Cardiac muscle cell (in vitro differentiated cells and primary cell): ENCODE results near the gene ATP6V1G3. TPM values are rescaled to one million over a fixed set of nuclear protein-coding genes. Genes with fewer than 3 reads are reported as not detected.

Experiments
- DNase-seq, 2 donors: peaks; one replicate each; pipeline versions ENCODE4 v3.0.0 to v3.0.0-alpha.2; 2010 to 2017; ENCODE audit warnings: low read depth in 1 of 2, low spot score in 1 of 2
- H3K27ac ChIP-seq: fragments of 200-600 bp; sonication (generic); 2 replicates; pipeline ENCODE4 v1.5.1; 2016
- H3K27me3 ChIP-seq: fragments of 200-600 bp; sonication (generic); 2 replicates; pipeline ENCODE4 v1.6.0; 2016; ENCODE audit warnings: control low read depth
- H3K36me3 ChIP-seq: fragments of 200-600 bp; sonication (generic); 2 replicates; pipeline ENCODE4 v1.5.1; 2016; ENCODE audit warnings: control low read depth
- H3K4me1 ChIP-seq: fragments of 200-600 bp; sonication (generic); 2 replicates; pipeline ENCODE4 v1.8.1; 2017; ENCODE audit warnings: low read depth, mild to moderate bottlenecking, mixed run types
- H3K4me3 ChIP-seq: fragments of 200-600 bp; sonication (generic); 2 replicates; pipeline ENCODE4 v1.5.1; 2016; ENCODE audit warnings: mild to moderate bottlenecking
- H3K9me3 ChIP-seq: fragments of 200-600 bp; sonication (generic); 2 replicates; pipeline ENCODE4 v1.5.1; 2017; ENCODE audit warnings: low read depth, mild to moderate bottlenecking, control low read depth
- polyA plus RNA-seq: library from polyadenylated mRNA; unstranded; fragments of >200 nt; fragmentation: Nextera tagmentation; extraction: Ambion mirVana; gene quantifications from 2 replicates; pipeline ENCODE4 v1.2.1, GENCODE V29; 2016
- total RNA-seq: library from RNA; depleted of rRNA; stranded (reverse); fragments of >200 nt; gene quantifications from 2 replicates; pipeline ENCODE4 v1.2.3, GENCODE V29; 2016
- TF ChIP-seq, protein P1 (sequence below): IDR thresholded peaks from 2 replicates; pipeline ENCODE4 v1.5.1; 2012; ENCODE audit warnings: low read depth, mild to moderate bottlenecking, low read length

ATP6V1G3 gene
- total and polyA plus RNA-seq, 2 experiments from 2014 or later = not detected

DNA sequence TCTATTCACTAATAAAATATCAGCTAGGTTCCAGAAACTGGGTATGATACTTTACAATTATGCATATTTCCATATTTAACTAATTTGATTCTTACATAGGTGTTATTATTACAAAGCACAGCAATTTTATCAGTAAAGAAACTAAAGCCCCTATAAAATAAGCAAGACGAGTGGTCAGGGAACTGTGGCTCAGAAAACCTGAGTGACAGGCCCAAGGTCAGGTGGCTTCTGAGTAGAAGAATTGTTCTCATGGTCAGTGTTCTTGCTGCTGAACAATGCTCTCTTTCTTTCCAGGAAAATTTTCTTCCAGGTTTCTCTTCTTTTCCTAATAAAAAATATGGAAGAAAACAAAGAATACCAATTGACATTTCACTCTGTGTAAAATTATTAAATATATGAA lies 2.2 kb upstream of the ATP6V1G3 start:
- H3K9me3 ChIP-seq = no peaks in the 10 kb centered on the region
- no peak overlapping the region for H3K27ac ChIP-seq
- TF ChIP-seq, protein P1, sequence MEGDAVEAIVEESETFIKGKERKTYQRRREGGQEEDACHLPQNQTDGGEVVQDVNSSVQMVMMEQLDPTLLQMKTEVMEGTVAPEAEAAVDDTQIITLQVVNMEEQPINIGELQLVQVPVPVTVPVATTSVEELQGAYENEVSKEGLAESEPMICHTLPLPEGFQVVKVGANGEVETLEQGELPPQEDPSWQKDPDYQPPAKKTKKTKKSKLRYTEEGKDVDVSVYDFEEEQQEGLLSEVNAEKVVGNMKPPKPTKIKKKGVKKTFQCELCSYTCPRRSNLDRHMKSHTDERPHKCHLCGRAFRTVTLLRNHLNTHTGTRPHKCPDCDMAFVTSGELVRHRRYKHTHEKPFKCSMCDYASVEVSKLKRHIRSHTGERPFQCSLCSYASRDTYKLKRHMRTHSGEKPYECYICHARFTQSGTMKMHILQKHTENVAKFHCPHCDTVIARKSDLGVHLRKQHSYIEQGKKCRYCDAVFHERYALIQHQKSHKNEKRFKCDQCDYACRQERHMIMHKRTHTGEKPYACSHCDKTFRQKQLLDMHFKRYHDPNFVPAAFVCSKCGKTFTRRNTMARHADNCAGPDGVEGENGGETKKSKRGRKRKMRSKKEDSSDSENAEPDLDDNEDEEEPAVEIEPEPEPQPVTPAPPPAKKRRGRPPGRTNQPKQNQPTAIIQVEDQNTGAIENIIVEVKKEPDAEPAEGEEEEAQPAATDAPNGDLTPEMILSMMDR = no peak
- peak in 1 of 2 donors; percentile 13 for DNase-seq
- H3K36me3 ChIP-seq = no peaks in the 10 kb centered on the region
- H3K27me3 ChIP-seq = no peaks in the 10 kb centered on the region
- no peaks in the 10 kb centered on the region for H3K4me1 ChIP-seq
- H3K4me3 ChIP-seq = no peak overlapping the region

DNA sequence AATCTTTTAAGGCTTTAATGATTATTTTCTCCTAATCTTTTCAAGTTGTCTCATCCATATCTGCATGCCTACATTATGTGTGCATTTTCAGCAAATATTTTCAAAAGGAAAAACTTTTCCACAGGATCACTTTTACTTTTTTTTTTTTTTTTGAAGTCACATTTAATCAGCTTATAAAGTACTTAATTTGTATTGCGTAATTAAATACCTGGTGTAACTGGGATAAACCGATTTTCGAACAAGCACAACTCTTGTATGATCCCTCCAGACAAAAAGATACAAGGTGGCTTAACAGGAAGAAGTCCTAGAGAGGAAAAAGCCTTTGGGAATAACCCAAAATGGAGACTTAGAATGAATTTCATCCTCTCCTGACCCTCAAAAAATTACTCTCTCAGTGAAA lies 1.3 kb upstream of the ATP6V1G3 start:
- Histone ChIP-seq H3K4me3 (no peak overlapping the region), H3K27ac (no peak overlapping the region), H3K9me3 (no peaks in the 10 kb centered on the region), H3K36me3 (no peaks in the 10 kb centered on the region), H3K4me1 (no peaks in the 10 kb centered on the region), H3K27me3 (no peaks in the 10 kb centered on the region)
- TF ChIP-seq, protein P1 = no peak
- no peak for DNase-seq

DNA sequence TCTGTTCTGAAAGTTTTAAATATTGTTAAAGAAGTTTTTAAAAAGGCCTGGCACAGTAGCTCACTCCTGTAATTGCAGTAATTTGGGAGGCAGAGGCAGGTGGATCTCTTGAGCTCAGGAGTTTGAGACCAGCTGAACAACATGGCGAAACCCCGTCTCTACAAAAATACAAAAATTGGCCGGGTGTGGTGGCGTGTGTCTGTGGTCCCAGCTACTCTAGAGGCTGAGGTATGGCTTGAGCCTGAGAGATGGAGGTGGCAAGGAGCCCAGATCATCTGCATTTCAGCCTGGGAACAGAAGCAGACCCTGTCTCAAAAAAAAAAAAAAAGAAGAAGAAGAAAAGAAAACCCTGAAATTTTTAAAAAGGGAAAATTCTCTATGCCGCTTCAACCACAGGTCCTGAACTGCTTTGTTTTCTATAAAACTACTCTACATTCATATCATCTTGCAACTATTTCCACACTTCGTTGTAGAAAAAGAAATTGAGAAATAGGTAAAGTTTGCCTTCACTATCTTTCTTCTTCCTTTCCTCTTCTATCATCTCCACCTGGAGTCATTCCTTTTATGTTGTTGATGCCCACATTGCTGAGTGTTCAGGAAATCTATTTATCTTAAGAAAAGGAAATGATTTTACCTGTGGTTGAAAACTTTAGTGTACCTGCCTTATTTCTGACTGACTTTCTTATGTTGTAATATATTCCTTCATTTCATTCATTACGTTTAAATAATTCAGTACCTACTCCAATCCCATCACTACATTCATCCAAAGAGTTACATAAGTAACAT lies 1.7 kb downstream of the ATP6V1G3 start:
- Histone ChIP-seq H3K4me3 (no peak overlapping the region), H3K9me3 (no peaks in the 10 kb centered on the region), H3K27ac (no peak overlapping the region), H3K36me3 (no peaks in the 10 kb centered on the region), H3K4me1 (no peaks in the 10 kb centered on the region), H3K27me3 (no peaks in the 10 kb centered on the region)
- no peak for DNase-seq
- TF ChIP-seq, protein P1 = no peak

DNA sequence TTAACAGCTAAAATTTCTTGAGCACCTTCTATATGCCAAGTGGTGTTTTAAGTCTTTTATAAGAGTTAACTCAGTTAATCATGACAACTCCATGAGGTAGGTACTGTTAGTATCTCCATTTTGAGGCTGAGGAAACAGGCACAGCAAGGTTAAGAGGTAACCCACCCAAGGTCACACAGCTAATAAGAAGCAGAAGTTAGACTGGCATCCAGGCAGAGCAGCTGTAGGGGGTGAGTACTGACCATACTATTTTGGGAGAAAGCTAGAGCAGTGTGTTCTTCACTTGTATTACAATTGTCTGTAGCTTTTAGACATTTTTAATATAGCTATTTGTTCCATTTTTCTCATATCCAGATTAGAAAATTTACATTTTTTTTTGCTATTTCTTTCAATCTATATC lies 4.8 kb downstream of the ATP6V1G3 start:
- no peak for DNase-seq
- Histone ChIP-seq H3K27me3 (no peaks in the 10 kb centered on the region), H3K27ac (no peak overlapping the region), H3K36me3 (no peaks in the 10 kb centered on the region), H3K9me3 (no peaks in the 10 kb centered on the region), H3K4me3 (no peak overlapping the region), H3K4me1 (peaks cover 2% of the 10 kb centered on the region)
- TF ChIP-seq, protein P1 = no peak

DNA sequence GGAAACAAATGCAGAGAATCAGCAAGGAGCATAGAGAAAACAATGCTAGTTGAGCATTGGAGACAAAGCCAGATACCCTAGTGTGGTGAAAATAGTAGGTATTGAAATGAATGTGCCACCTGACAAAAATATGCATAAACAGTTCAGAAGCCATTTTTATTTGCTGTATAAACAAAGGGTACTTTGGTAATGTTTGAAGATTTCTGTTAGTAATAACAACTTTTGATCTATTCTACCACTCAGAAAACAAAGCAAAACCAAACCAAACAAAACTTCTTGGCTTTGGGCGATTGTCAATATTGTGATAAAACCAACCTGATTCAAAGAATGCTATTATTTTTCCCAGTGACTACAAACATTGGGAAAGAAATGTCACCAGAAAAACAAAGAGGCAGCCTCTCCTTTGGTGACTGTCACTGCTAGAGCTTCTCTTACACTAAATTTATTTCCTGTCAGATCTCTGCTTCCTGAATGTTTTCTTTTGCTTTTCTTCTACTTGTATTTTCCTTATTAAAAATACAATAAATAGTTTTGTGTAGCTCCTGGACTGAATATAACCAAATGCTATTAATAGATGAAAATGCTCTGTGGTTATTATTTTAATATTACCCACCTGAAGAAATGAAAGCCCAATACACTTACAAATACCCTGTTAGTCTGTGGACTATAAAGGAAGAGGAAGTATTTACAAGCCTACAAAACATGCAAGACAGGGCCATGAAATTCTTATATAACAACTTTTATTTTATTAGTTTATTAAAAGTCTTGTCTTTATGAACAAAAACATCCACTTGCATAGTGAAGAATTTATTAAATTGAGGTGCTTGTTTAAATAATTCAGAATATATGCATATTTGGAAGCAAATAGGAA lies 5.7 kb downstream of the ATP6V1G3 start:
- no peaks in the 10 kb centered on the region for H3K27me3 ChIP-seq
- peaks cover 10% of the 10 kb centered on the region for H3K4me1 ChIP-seq
- no peak for DNase-seq
- no peaks in the 10 kb centered on the region for H3K9me3 ChIP-seq
- TF ChIP-seq, protein P1 = no peak
- H3K4me3 ChIP-seq = no peak overlapping the region
- no peak overlapping the region for H3K27ac ChIP-seq
- H3K36me3 ChIP-seq = no peaks in the 10 kb centered on the region
